HepG2 (cell line): ENCODE data around the gene IQCK. TPM values are rescaled to one million over a fixed set of nuclear protein-coding genes. Genes with fewer than 3 reads are reported as not detected.
A peak's percentile ranks its signal among the peaks of the same experiment; 100 is the strongest.

Experiments used
- AHR ChIP-seq: IDR thresholded peaks from 2 replicates; pipeline ENCODE4 v1.6.1; 2018; ENCODE audit warnings: missing genetic modification reagents, missing compliant biosample characterization
- ARID2 ChIP-seq: sonication (generic); formaldehyde crosslinking; IDR thresholded peaks from 2 replicates; pipeline ENCODE4 v1.8.1; 2022; ENCODE audit warnings: mild to moderate bottlenecking, missing genetic modification reagents, borderline replicate concordance
- ARID5B ChIP-seq: IDR thresholded peaks from 2 replicates; pipeline ENCODE4 v1.4.0; 2020; ENCODE audit warnings: mild to moderate bottlenecking, missing genetic modification reagents
- ASH2L ChIP-seq: fragments of 300-600, 200-600 bp; sonication (generic); IDR thresholded peaks from 2 replicates; pipeline ENCODE4 v1.7.0; 2017; ENCODE audit warnings: low read depth, mild to moderate bottlenecking, moderate library complexity, mixed read lengths, low read length; ENCODE audit not compliant: insufficient read length
- ATAD3A ChIP-seq: sonication (generic); formaldehyde crosslinking; IDR thresholded peaks from 2 replicates; pipeline ENCODE4 v1.4.0; 2020; ENCODE audit warnings: missing genetic modification reagents
- BRCA1 ChIP-seq: sonication (generic); formaldehyde crosslinking; IDR thresholded peaks from 2 replicates; pipeline ENCODE4 v1.4.0; 2020; ENCODE audit warnings: missing genetic modification reagents
- CCDC6 ChIP-seq: sonication (generic); formaldehyde crosslinking; IDR thresholded peaks from 2 replicates; pipeline ENCODE4 v1.8.1; 2022; ENCODE audit warnings: mild to moderate bottlenecking, missing genetic modification reagents, moderate library complexity
- E2F2 ChIP-seq: sonication (generic); formaldehyde crosslinking; IDR thresholded peaks from 2 replicates; pipeline ENCODE4 v1.4.0; 2020; ENCODE audit warnings: missing genetic modification reagents, borderline replicate concordance
- HNRNPUL1 ChIP-seq: fragments of 200-400 bp; formaldehyde crosslinking; IDR thresholded peaks from 2 replicates; pipeline ENCODE4 v1.6.1; 2017; ENCODE audit warnings: low read depth, mild to moderate bottlenecking, low read length, moderate library complexity
- IRF2 ChIP-seq: IDR thresholded peaks from 2 replicates; pipeline ENCODE4 v1.6.1; 2018; ENCODE audit warnings: missing genetic modification reagents, missing compliant biosample characterization
- NR2F1 ChIP-seq, 2 experiments: fragments of 450-650 bp in 1 of 2; formaldehyde crosslinking in 1 of 2; IDR thresholded peaks; 2 replicates each; pipeline versions ENCODE4 v1.5.0 to v1.6.1; 2016 to 2020; ENCODE audit warnings: mild to moderate bottlenecking in 1 of 2, missing compliant biosample characterization in 1 of 2, missing genetic modification reagents in 1 of 2, moderate library complexity in 1 of 2
- REXO4 ChIP-seq: sonication (generic); formaldehyde crosslinking; IDR thresholded peaks from 2 replicates; pipeline ENCODE4 v1.8.0; 2022; ENCODE audit warnings: missing genetic modification reagents, mild to moderate bottlenecking, borderline replicate concordance
- RFX5 ChIP-seq: IDR thresholded peaks from 2 replicates; pipeline ENCODE4 v1.6.1; 2011; ENCODE audit warnings: low read depth, low read length, improper control_type of control experiment
- RXRA ChIP-seq: sonication (generic); formaldehyde crosslinking; IDR thresholded peaks from 2 replicates; pipeline ENCODE4 v1.5.1; 2020; ENCODE audit warnings: missing genetic modification reagents
- SMC3 ChIP-seq: IDR thresholded peaks from 2 replicates; pipeline ENCODE4 v1.6.1; 2011; ENCODE audit warnings: low read length, improper control_type of control experiment
- SNAI1 ChIP-seq: sonication (generic); formaldehyde crosslinking; IDR thresholded peaks from 2 replicates; pipeline ENCODE4 v1.5.0; 2020; ENCODE audit warnings: mild to moderate bottlenecking, missing genetic modification reagents, borderline replicate concordance
- THAP11 ChIP-seq: IDR thresholded peaks from 2 replicates; pipeline ENCODE4 v1.6.1; 2016; ENCODE audit warnings: missing biosample characterization, missing genetic modification reagents
- TSC22D2 ChIP-seq: sonication (generic); formaldehyde crosslinking; IDR thresholded peaks from 2 replicates; pipeline ENCODE4 v1.5.1; 2020; ENCODE audit warnings: missing genetic modification reagents, mild to moderate bottlenecking, borderline replicate concordance
- ZBTB1 ChIP-seq: sonication (generic); formaldehyde crosslinking; IDR thresholded peaks from 2 replicates; pipeline ENCODE4 v1.4.0; 2020; ENCODE audit warnings: missing genetic modification reagents, borderline replicate concordance
- ZMAT3 ChIP-seq: sonication (generic); formaldehyde crosslinking; conservative IDR thresholded peaks from 2 replicates; pipeline ENCODE4 v1.7.0; 2021; ENCODE audit warnings: missing genetic modification reagents
- ZNF20 ChIP-seq: sonication (generic); formaldehyde crosslinking; IDR thresholded peaks from 2 replicates; pipeline ENCODE4 v1.4.0; 2020; ENCODE audit warnings: mild to moderate bottlenecking, moderate library complexity, missing genetic modification reagents
- ZNF564 ChIP-seq: sonication (generic); formaldehyde crosslinking; IDR thresholded peaks from 2 replicates; pipeline ENCODE4 v1.8.1; 2023; ENCODE audit warnings: mild to moderate bottlenecking, missing genetic modification reagents
- ZSCAN25 ChIP-seq: sonication (generic); formaldehyde crosslinking; IDR thresholded peaks from 2 replicates; pipeline ENCODE4 v1.8.0; 2022; ENCODE audit warnings: mild to moderate bottlenecking, missing genetic modification reagents
- polyA plus RNA-seq, 8 experiments: library from polyadenylated mRNA; depleted of rRNA in 3 of 8; stranded (reverse) in 7 of 8; unstranded in 1 of 8; fragments of >200 nt; fragmentation: Illumina TruSeq in 4 of 8; extraction: Trizol in 4 of 8; gene quantifications; 2 replicates each; pipeline versions ENCODE4 v1.2.1 to v1.2.3, GENCODE V29; 2011 to 2016; ENCODE audit warnings: low read depth in 4 of 8, missing spikeins in 1 of 8, mixed read lengths in 1 of 8; ENCODE audit not compliant: insufficient read depth in 1 of 8
- total RNA-seq, 5 experiments: library from RNA; depleted of rRNA; stranded (reverse); fragments of >200 nt; fragmentation: Illumina TruSeq; extraction: Trizol; gene quantifications; 2 replicates each; pipeline ENCODE4 v1.2.3, GENCODE V29; 2016; ENCODE audit warnings: low read depth in 1 of 5
- TF ChIP-seq, protein P1 (sequence below): sonication (generic); formaldehyde crosslinking; conservative IDR thresholded peaks from 2 replicates; pipeline ENCODE4 v1.8.0; 2022; ENCODE audit warnings: low read depth, missing genetic modification reagents

The IQCK gene
- total and polyA plus RNA-seq, 2 of the 13 experiments (the other 11 are each of a cell fraction or from before 2014, with no cell fraction given), result 5.1 to 7.3 TPM

DNA sequence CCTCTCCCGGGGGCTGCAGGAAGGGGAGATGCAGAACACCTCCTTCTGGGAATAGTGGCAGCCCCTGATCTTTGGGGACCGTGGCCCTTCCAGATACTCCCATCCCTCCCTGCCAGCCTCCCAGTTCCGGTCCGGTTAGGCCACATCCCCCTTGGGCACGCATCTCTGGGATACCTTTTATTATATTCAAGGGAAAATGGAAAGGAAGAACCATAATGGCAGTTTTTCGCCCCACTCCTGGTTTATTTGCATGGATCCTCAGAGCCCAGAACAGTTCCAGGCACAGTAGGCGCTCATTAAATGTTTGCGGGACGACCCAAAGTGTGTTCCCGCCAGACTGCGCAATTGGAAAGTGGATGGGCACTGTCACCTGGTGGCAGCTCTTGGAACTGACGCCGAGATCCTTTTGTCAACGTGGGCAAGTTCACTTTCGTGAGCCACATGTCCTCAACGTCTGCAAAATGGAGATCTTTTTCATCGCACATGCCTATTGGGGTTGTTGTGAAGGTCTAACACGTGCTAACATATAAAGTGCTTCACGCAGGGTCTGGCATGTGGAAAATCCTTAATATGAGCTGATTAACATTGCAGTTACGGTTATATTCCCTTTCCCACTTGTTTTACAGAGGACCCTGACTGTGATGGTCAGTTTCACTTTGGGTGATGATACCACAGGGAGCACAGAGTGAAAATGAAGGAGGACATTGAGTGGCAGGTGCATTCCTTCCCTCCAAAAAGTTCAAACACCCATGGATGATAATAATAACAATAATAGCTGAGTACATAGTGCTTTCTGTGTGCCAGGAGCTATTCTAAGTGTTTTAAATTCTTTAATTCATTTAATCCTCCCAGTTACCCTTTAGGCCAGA is 168.2 kb downstream of the IQCK start (continued):
- TF ChIP-seq ARID5B (CRISPR knock-in tag) (peak; percentile 63), NR2F1 (CRISPR knock-in tag; IDR thresholded peaks at IDR 0.05) (no peak), ASH2L (no peak), SMC3 (peak; percentile 100), RXRA (CRISPR knock-in tag) (no peak), IRF2 (CRISPR knock-in tag) (peak; percentile 89), ZBTB1 (CRISPR knock-in tag) (no peak), SNAI1 (CRISPR knock-in tag) (peak; percentile 17; the same call in 1 of the 2 replicates), ZMAT3 (CRISPR knock-in tag) (peak; percentile 77; the same call in 1 of the 2 replicates), E2F2 (CRISPR knock-in tag) (no peak), AHR (CRISPR knock-in tag) (no peak), ARID2 (CRISPR knock-in tag) (no peak), RFX5 (peak; percentile 36; the same call in 1 of the 2 replicates), BRCA1 (CRISPR knock-in tag) (no peak), TSC22D2 (CRISPR knock-in tag) (0 out of 2 replicates have a peak, but pooled peaks have one; percentile 89), ZNF564 (CRISPR knock-in tag) (no peak), ATAD3A (no peak), REXO4 (CRISPR knock-in tag) (no peak), THAP11 (CRISPR knock-in tag) (peak; percentile 61; the same call in 1 of the 2 replicates), HNRNPUL1 (no peak), CCDC6 (CRISPR knock-in tag) (no peak), ZNF20 (CRISPR knock-in tag) (no peak), ZSCAN25 (CRISPR knock-in tag) (no peak)
- TF ChIP-seq, protein P1, sequence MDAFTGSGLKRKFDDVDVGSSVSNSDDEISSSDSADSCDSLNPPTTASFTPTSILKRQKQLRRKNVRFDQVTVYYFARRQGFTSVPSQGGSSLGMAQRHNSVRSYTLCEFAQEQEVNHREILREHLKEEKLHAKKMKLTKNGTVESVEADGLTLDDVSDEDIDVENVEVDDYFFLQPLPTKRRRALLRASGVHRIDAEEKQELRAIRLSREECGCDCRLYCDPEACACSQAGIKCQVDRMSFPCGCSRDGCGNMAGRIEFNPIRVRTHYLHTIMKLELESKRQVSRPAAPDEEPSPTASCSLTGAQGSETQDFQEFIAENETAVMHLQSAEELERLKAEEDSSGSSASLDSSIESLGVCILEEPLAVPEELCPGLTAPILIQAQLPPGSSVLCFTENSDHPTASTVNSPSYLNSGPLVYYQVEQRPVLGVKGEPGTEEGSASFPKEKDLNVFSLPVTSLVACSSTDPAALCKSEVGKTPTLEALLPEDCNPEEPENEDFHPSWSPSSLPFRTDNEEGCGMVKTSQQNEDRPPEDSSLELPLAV (CRISPR knock-in tag), result no peak
